Breast epithelium (tissue), 3 donors: ENCODE data around the gene TP53BP2.

Experiments used
- POLR2A ChIP-seq: fragments of 450-650 bp; IDR thresholded peaks from one replicate; pipeline ENCODE4 v1.6.1; 2016; ENCODE audit warnings: antibody characterized with exemption, mild to moderate bottlenecking, moderate library complexity
- TF ChIP-seq, protein P1 (sequence below), 3 donors: fragments of 450-650 bp; IDR thresholded peaks; one replicate each; pipeline ENCODE4 v1.5.1; 2016 to 2017; ENCODE audit warnings: antibody characterized with exemption in 3 of 3, mild to moderate bottlenecking in 3 of 3, moderate library complexity in 3 of 3

DNA sequence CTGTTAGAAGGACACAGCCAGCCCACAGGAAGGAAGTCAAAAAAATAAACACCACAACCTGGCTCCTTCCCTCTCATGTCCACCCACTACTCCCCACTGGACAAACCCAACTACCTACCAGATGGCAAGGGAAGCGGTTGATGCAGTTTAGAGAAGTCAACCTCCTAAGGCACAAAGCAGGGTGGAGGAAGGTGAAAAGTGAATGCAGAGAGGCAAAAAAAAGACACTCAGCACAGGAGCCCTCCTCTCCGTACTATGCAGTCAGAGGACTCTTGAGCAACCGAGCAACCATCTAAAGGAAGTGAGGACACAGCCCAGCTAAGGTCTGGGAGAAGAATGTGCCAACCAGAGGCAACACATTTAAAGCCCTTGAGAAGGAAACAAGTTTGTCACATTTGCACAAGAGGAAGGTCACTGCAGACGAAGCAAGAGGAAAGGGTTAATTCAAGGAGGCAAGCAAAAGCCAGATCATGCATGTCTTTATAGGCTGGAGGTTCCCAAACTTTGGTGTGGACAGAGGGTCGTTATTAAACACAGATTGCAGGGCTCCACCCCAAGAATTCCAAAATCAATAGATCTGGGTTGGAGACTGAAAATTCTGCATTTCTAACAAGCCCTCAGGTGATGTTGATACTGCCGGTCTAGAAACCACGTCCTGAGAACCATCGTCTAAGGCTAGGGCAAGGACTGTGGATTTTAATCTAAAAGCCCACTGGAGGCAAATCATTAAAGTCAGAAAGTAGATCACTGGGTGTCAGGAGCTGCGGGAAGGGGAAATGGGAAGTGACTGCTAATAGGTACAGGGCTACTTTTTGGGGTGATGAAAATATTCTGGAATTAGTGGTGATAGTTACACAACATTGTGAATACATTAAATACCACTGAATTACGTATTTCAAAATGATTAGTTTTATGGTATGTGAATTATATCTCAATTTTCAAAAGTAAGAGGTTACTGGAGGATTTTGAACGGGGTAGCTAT is 19.7 kb downstream of the TP53BP2 start:
- TF ChIP-seq, protein P1, sequence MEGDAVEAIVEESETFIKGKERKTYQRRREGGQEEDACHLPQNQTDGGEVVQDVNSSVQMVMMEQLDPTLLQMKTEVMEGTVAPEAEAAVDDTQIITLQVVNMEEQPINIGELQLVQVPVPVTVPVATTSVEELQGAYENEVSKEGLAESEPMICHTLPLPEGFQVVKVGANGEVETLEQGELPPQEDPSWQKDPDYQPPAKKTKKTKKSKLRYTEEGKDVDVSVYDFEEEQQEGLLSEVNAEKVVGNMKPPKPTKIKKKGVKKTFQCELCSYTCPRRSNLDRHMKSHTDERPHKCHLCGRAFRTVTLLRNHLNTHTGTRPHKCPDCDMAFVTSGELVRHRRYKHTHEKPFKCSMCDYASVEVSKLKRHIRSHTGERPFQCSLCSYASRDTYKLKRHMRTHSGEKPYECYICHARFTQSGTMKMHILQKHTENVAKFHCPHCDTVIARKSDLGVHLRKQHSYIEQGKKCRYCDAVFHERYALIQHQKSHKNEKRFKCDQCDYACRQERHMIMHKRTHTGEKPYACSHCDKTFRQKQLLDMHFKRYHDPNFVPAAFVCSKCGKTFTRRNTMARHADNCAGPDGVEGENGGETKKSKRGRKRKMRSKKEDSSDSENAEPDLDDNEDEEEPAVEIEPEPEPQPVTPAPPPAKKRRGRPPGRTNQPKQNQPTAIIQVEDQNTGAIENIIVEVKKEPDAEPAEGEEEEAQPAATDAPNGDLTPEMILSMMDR (IDR thresholded peaks at IDR 0.05), result no peak
- no peak for TF ChIP-seq POLR2A
